ENCODE measurements around the gene RPS6KB2. TPM values are rescaled to one million over a fixed set of nuclear protein-coding genes. Genes with fewer than 3 reads are reported as not detected.

The RPS6KB2 gene
- total RNA-seq, 1 experiment from 2014 or later = 116 TPM

DNA sequence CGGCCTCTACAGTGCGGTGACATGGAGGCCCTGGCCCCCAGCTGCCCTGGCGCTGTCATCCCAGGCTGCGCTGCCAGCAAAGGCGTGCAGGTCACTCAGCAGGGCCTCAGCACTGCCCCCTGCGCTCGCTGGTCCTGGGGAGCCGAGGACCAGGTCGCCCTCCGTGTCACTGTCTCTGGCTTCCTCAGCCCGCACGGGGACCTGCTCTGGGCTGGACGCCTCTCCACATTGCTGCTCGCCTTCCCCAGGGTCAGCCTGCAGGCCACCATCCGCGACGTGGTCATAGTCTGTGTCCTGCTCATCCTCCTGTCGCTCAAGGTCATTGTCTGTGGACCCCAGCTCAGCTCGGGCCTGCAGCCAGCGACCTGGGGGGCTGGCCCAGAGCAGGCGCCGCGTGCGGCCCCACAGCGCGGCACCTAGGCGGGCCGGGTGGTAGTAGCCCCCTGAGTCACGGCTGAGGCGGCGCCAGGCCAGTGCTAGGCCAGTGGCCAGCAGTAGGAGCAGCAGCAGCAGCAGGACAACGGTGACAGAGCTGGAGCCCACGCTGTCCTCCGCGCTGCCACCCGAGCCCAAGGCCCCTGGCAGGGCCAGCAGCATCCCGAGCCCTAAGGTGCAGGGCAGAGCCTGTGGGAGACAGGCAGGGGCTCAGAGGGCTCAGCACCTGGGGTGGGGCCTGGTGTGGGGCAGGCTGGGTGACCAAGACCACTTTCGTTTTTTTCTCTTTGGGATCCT lies 7.6 kb downstream of the RPS6KB2 start:
- Histone ChIP-seq H3K4me1 (no peaks in the 10 kb centered on the region), H3K9me3 (no peaks in the 10 kb centered on the region), H3K4me3 (ENCODE audit: low read depth, low read length) (no peak overlapping the region), H3K36me3 (ENCODE audit: control insufficient read depth, insufficient read depth, low read length) (peaks cover 21% of the 10 kb centered on the region), H3K27me3 (replicated peaks; ENCODE audit: control insufficient read depth, insufficient read depth, low read length) (no peaks in the 10 kb centered on the region)
- POLR2A ChIA-PET = interaction anchor here (1.0 to 1.2 kb wide), 2 partner anchors 29 to 35 kb away, joined by 3 to 11 read pairs; no protein-coding TSS in a partner anchor
- Mint-ChIP-seq H3K36me3 (ENCODE audit: insufficient read depth, unreplicated experiment) (peaks cover 82% of the 10 kb centered on the region), H3K4me1 (ENCODE audit: low read depth, unreplicated experiment) (no peaks in the 10 kb centered on the region), H3K9me3 (ENCODE audit: unreplicated experiment) (no peaks in the 10 kb centered on the region), H3K27me3 (ENCODE audit: insufficient read depth, unreplicated experiment) (no peaks in the 10 kb centered on the region), H3K27ac (ENCODE audit: unreplicated experiment) (peak overlapping the region; percentile 45), H3K4me3 (ENCODE audit: unreplicated experiment) (no peak overlapping the region)
- TF ChIP-seq, protein P1, sequence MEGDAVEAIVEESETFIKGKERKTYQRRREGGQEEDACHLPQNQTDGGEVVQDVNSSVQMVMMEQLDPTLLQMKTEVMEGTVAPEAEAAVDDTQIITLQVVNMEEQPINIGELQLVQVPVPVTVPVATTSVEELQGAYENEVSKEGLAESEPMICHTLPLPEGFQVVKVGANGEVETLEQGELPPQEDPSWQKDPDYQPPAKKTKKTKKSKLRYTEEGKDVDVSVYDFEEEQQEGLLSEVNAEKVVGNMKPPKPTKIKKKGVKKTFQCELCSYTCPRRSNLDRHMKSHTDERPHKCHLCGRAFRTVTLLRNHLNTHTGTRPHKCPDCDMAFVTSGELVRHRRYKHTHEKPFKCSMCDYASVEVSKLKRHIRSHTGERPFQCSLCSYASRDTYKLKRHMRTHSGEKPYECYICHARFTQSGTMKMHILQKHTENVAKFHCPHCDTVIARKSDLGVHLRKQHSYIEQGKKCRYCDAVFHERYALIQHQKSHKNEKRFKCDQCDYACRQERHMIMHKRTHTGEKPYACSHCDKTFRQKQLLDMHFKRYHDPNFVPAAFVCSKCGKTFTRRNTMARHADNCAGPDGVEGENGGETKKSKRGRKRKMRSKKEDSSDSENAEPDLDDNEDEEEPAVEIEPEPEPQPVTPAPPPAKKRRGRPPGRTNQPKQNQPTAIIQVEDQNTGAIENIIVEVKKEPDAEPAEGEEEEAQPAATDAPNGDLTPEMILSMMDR (IDR thresholded peaks at IDR 0.05; ENCODE audit: insufficient read depth in 1 of 2, low read depth in 1 of 2, low read length in 1 of 2, severe bottlenecking in 1 of 2, unreplicated experiment in 1 of 2) = no peak
- CTCF ChIA-PET = no interaction called here
- no TSS peak for BruUV-seq (replicated peaks)
- intact Hi-C loops (cut with micrococcal nuclease; ENCODE audit: unreplicated experiment) = no loop called here
- no peak for DNase-seq

DNA sequence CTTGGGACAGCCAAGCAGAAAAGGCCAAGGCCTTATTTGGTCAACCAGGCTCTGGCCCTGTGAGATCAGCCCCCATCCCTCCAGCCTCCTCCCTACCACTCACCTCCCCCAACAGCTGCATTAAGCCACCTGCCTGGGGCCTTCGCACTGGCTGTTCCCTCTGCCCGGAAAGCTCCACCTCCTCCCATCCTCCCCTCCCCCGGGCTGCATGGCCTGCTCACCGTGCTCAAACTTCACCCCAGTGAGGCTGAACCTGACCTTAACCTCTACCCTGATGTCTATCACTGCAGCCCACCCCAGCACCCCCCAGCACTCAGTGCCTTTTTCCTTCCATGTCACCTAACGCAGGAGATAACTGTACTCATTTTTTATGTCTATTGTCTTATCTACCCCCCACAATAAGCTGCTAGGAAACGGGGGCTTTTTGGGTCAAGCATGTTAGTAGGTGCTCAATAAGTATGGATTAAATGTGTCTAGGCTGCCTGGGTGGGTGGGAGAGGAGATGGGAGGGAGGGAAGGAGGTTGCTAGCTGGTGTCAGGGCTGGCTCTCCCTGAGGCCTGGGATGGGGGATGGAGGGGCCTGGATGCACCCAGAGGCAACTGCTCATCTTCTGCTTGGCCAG lies 8.3 kb downstream of the RPS6KB2 start:
- H3K4me3 ChIP-seq (ENCODE audit: low read depth, low read length) = no peak overlapping the region
- intact Hi-C loops (cut with micrococcal nuclease; ENCODE audit: unreplicated experiment) = no loop called here
- H3K9me3 ChIP-seq = no peaks in the 10 kb centered on the region
- Mint-ChIP-seq H3K27me3 (ENCODE audit: insufficient read depth, unreplicated experiment) (no peaks in the 10 kb centered on the region), H3K4me3 (ENCODE audit: unreplicated experiment) (no peak overlapping the region), H3K36me3 (ENCODE audit: insufficient read depth, unreplicated experiment) (peaks cover 83% of the 10 kb centered on the region), H3K4me1 (ENCODE audit: low read depth, unreplicated experiment) (no peaks in the 10 kb centered on the region), H3K9me3 (ENCODE audit: unreplicated experiment) (no peaks in the 10 kb centered on the region), H3K27ac (ENCODE audit: unreplicated experiment) (peak overlapping the region; percentile 45)
- no peaks in the 10 kb centered on the region for H3K27me3 ChIP-seq (replicated peaks; ENCODE audit: control insufficient read depth, insufficient read depth, low read length)
- DNase-seq = peak in 1 of 2 experiments; percentile 55
- CTCF ChIA-PET = no interaction called here
- no TSS peak for BruUV-seq (replicated peaks)
- TF ChIP-seq, protein P1 (IDR thresholded peaks at IDR 0.05; ENCODE audit: insufficient read depth in 1 of 2, low read depth in 1 of 2, low read length in 1 of 2, severe bottlenecking in 1 of 2, unreplicated experiment in 1 of 2) = no peak
- H3K4me1 ChIP-seq = no peaks in the 10 kb centered on the region
- POLR2A ChIA-PET = interaction anchor here (1.0 to 1.2 kb wide), 2 partner anchors 29 to 36 kb away, joined by 3 to 11 read pairs; no protein-coding TSS in a partner anchor
- H3K36me3 ChIP-seq (ENCODE audit: control insufficient read depth, insufficient read depth, low read length) = peaks cover 24% of the 10 kb centered on the region

DNA sequence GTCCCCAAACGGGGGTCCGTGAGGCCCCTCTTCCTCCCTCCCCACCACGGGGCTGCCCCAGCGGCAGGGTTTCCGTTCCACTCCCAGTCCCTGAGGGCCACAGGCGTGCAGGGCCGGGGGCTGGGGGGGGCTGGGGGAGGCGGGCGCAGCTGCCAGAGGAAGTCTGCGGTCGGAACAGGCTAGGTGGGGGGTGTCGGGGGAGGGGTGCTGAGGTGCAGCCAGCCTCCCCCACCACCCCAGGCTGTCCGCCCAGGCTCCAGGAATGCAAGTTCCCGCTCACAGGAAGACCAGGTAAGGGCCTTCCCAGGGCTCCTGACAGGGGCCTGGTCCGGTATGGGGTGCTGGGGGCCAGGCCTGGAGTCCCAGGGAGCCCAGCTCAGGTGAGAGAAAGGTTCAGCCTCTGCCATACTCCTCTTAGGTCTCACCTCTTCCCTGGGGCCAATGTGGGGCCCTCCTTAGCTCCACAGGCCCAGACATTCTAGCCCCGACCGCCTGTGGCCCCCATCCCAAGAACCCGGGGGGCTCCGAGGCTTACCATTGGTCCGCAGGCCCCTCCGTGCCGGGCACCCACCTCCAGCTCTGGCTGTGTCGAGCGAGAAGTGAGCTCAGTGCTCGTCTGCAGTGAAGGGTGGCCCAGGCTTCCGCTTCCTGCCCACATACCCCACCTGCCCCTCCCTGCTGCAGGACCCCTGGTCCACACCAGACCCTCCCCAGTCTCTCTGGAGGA lies 9.0 kb downstream of the RPS6KB2 start, which contains the start of gene PTPRCAP:
Gene PTPRCAP, minus strand, starts transcription at position 601 of the 727 bp plus-strand sequence. Its CDS starts 63 bp downstream, at position 538.
- H3K4me1 Mint-ChIP-seq (ENCODE audit: low read depth, unreplicated experiment) = no peaks in the 10 kb centered on the region
- DNase-seq = no peak
- H3K4me3 Mint-ChIP-seq (ENCODE audit: unreplicated experiment) = no peak within 1 kb of the TSS
- peaks cover 83% of the 10 kb centered on the region for H3K36me3 Mint-ChIP-seq (ENCODE audit: insufficient read depth, unreplicated experiment)
- H3K9me3 Mint-ChIP-seq (ENCODE audit: unreplicated experiment) = no peaks in the 10 kb centered on the region
- no peaks in the 10 kb centered on the region for H3K27me3 ChIP-seq (replicated peaks; ENCODE audit: control insufficient read depth, insufficient read depth, low read length)
- H3K4me1 ChIP-seq = peaks cover 4% of the 10 kb centered on the region; the same call in 1 of the 2 replicates
- TF ChIP-seq, protein P1 (IDR thresholded peaks at IDR 0.05; ENCODE audit: insufficient read depth in 1 of 2, low read depth in 1 of 2, low read length in 1 of 2, severe bottlenecking in 1 of 2, unreplicated experiment in 1 of 2) = no peak
- no TSS peak for BruUV-seq (replicated peaks)
- H3K36me3 ChIP-seq (ENCODE audit: control insufficient read depth, insufficient read depth, low read length) = peaks cover 29% of the 10 kb centered on the region
- intact Hi-C loops (cut with micrococcal nuclease; ENCODE audit: unreplicated experiment) = no loop called here
- no peaks in the 10 kb centered on the region for H3K9me3 ChIP-seq
- H3K4me3 ChIP-seq (ENCODE audit: low read depth, low read length) = no peak within 1 kb of the TSS
- peak within 1 kb of the TSS; percentile 45 for H3K27ac Mint-ChIP-seq (ENCODE audit: unreplicated experiment)
- POLR2A ChIA-PET = interaction anchor here (1.2 kb wide), 1 partner anchor 28 kb away, joined by 3 read pairs; no protein-coding TSS in a partner anchor
- no peaks in the 10 kb centered on the region for H3K27me3 Mint-ChIP-seq (ENCODE audit: insufficient read depth, unreplicated experiment)
- CTCF ChIA-PET = interaction anchor here (2.0 kb wide), 1 partner anchor 36 kb away, joined by 6 read pairs; the partner anchor contains the start of gene PPP1CA
